Muscle layer of duodenum (tissue), 2 donors: ENCODE data around the gene CFAP53.
A peak's percentile ranks its signal among the peaks of the same experiment; 100 is the strongest.

Experiments used
- H3K27ac ChIP-seq: one replicate; pipeline ENCODE4 v1.7.0; 2013; ENCODE audit warnings: mild to moderate bottlenecking, low read length
- H3K27me3 ChIP-seq: one replicate; pipeline ENCODE4 v1.7.0; 2013; ENCODE audit warnings: low read depth, mild to moderate bottlenecking, control low read depth, low read length
- H3K36me3 ChIP-seq, 2 donors: one replicate each; pipeline ENCODE4 v1.7.0; 2013; ENCODE audit warnings: low read length in 2 of 2, control low read depth in 1 of 2, mild to moderate bottlenecking in 1 of 2; ENCODE audit not compliant: insufficient read depth in 2 of 2, control insufficient read depth in 1 of 2
- H3K4me1 ChIP-seq, 2 donors: one replicate each; pipeline ENCODE4 v1.7.0; 2013; ENCODE audit warnings: low read length in 2 of 2, mild to moderate bottlenecking in 2 of 2, control low read depth in 1 of 2, moderate library complexity in 1 of 2; ENCODE audit not compliant: insufficient read depth in 2 of 2, control insufficient read depth in 1 of 2
- H3K4me3 ChIP-seq, 2 donors: one replicate each; pipeline ENCODE4 v1.7.0; 2013; ENCODE audit warnings: low read length in 2 of 2, low read depth in 1 of 2, mild to moderate bottlenecking in 1 of 2
- H3K9me3 ChIP-seq, 2 donors: one replicate each; pipeline ENCODE4 v1.7.0; 2013; ENCODE audit warnings: low read length in 2 of 2, control low read depth in 1 of 2, mild to moderate bottlenecking in 1 of 2; ENCODE audit not compliant: control insufficient read depth in 1 of 2
- donor health status: healthy.

CFAP53 gene

DNA sequence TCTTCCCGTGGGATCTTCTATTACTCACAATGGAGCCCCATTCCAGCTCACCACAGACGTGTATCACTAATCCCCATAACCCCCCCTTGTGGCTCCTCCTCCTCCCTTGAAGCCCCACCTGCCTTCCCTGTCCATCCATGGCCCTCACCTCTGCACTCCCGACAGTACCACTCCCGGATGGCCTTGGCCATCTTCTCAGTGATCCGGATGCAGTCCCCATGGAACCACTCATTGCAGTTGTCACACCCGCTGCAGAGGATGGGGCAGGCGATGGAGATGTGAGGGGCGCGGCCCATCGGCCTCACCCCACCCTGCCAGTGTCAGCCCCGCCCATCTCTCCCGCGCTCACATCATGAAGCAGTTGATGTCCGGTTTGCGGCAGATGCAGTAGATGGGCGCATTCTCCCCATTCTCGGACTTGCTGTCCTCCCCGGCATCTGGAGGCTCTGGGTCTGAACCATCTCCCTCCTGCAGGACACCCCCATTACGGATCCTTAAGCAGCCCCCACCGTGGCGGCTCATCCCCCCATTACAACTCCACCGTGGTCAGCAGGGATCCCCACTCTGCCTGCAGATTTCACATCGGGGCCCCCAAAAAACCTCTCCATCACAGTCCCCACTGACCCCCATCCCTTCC, 20.2 kb upstream of the CFAP53 start:
- H3K4me3 ChIP-seq, result peak overlapping the region; percentile 89 to 91
- peaks cover 12 to 32% of the 10 kb centered on the region in 2 donors for H3K36me3 ChIP-seq
- H3K9me3 ChIP-seq, result no peaks in the 10 kb centered on the region
- peaks cover 0 to 20% of the 10 kb centered on the region in 2 donors for H3K4me1 ChIP-seq
- H3K27me3 ChIP-seq, result no peaks in the 10 kb centered on the region
- H3K27ac ChIP-seq, result peak overlapping the region; percentile 60

DNA sequence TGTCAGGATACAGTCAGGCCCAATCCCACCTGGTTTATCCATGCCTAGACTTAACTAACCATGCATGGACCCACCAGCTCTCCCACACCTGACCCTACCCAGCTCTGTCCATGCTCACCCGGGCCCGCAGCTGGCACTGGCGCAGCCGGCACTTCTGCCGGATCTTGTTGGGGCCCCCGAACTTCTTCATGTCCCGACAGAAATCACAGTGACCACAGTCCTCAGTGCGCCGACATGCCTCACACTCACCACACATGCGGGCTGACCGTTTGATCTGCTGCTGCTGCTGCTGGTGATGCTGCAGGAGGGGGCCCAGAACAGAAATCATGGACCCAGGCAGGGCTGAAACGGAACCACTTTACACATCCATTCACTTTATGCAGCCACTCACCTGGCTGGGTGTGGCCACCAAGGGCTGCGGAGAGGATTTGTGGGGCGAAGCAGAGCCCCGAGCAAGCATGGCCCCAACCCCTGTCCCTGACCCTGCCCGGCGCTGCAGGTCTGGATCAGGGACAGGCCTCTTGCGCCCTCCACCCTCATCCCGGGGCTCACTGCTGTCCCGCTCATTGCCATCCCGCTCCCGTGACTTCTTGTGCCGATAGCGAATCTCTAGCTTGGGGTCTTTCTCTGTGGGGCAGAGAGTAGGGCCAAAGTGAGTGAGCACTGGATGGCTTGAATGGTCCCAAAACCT, 19.5 kb upstream of the CFAP53 start:
- Histone ChIP-seq H3K4me1 (peaks cover under 1 to 21% of the 10 kb centered on the region in 2 donors), H3K4me3 (no peak overlapping the region), H3K9me3 (no peaks in the 10 kb centered on the region), H3K27me3 (no peaks in the 10 kb centered on the region), H3K36me3 (peaks cover 12 to 32% of the 10 kb centered on the region in 2 donors), H3K27ac (no peak overlapping the region)

DNA sequence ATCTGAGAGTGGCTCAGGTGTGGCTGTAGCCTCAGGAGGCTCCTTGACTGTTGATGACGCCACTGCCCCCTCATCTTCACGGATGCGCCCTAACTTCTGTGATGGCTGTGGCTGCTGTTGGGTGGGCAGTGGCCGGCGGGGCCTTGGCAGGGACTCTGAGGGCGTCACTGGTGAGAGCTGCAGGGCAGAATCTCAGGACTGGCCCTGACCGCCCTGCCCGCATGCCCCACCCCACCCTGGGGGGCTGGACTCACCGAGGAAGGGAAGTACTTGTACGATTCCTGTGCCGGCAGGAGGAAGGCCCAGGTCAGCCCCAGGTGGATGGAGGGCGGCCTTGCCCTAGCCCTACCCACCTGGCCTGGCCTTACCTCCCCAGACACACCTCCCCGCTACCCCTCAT, 18.8 kb upstream of the CFAP53 start:
- H3K27ac ChIP-seq, result no peak overlapping the region
- no peak overlapping the region for H3K4me3 ChIP-seq
- peaks cover 12 to 32% of the 10 kb centered on the region in 2 donors for H3K36me3 ChIP-seq
- H3K27me3 ChIP-seq, result no peaks in the 10 kb centered on the region
- H3K9me3 ChIP-seq, result no peaks in the 10 kb centered on the region
- H3K4me1 ChIP-seq, result peaks cover 7 to 28% of the 10 kb centered on the region in 2 donors

DNA sequence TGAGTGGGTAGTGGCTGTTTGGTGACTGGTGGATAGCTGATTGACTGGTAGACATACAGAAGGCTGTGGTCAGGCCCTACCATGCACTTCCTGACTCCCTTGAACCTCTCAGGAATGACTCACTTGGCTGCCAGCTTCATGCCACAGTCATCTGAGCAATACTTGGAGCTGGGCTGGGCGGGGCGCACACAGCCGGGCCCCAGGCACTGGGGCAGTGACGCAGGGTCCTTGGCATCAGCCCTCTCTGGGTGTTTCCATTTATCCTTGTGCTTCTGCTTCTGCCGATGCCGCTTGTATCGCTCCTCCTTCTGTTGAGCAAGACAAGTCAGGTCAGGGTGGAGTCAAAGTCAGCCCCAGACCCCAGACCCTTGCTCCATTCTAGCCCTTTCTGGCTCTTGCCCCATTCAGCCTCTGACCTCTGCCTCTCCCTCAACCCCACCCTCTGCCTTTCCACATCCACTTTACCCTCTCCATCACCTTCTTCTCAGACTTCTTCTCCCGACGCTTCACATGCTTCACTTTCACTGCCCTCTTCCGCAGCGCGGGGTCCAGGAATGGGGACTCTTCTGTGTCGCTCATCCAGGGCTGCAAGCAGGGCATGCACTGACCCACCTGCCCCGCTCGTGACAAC, 18.1 kb upstream of the CFAP53 start:
- Histone ChIP-seq H3K4me3 (no peak overlapping the region), H3K27me3 (no peaks in the 10 kb centered on the region), H3K9me3 (no peaks in the 10 kb centered on the region), H3K36me3 (peaks cover 16 to 35% of the 10 kb centered on the region in 2 donors), H3K4me1 (peaks cover 11 to 35% of the 10 kb centered on the region in 2 donors), H3K27ac (no peak overlapping the region)

DNA sequence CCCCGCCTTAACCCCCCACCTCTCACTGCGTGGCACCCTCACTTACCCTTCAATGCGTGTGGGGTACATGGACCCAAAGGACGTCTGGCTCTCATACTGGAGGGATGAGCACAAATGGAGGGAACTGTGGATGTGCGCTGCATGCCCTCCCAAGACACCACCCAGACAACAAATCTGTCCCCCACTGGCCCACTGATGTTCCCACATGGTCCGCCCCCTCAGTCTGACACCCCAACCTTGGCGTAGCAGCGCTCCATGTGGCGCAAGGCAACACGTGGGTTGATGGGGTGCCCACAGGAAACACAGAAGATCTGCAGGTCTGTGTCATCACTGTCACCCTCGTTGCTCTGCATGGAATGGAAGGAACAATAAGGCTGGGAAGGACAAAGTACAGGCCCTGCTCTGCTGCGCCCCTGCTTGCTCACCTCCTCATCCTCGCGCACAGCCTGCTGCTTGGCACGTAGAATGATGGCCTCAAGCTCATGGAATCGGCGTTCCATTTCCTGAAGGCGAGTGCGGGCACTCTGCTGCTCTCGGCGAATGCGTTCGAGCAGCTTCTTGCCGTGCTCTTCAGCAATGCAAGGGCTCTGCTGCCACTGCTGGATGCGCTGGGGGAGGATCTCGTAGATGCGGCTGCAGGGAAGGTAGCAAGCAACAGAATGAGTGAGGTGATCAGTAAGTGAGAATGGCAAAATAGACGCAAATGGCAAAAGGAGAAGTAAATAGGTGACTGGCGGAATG, 17.3 kb upstream of the CFAP53 start:
- no peaks in the 10 kb centered on the region for H3K9me3 ChIP-seq
- no peak overlapping the region for H3K4me3 ChIP-seq
- no peak overlapping the region for H3K27ac ChIP-seq
- H3K36me3 ChIP-seq, result peaks cover 22 to 42% of the 10 kb centered on the region in 2 donors
- no peaks in the 10 kb centered on the region for H3K27me3 ChIP-seq
- peaks cover 15 to 42% of the 10 kb centered on the region in 2 donors for H3K4me1 ChIP-seq

DNA sequence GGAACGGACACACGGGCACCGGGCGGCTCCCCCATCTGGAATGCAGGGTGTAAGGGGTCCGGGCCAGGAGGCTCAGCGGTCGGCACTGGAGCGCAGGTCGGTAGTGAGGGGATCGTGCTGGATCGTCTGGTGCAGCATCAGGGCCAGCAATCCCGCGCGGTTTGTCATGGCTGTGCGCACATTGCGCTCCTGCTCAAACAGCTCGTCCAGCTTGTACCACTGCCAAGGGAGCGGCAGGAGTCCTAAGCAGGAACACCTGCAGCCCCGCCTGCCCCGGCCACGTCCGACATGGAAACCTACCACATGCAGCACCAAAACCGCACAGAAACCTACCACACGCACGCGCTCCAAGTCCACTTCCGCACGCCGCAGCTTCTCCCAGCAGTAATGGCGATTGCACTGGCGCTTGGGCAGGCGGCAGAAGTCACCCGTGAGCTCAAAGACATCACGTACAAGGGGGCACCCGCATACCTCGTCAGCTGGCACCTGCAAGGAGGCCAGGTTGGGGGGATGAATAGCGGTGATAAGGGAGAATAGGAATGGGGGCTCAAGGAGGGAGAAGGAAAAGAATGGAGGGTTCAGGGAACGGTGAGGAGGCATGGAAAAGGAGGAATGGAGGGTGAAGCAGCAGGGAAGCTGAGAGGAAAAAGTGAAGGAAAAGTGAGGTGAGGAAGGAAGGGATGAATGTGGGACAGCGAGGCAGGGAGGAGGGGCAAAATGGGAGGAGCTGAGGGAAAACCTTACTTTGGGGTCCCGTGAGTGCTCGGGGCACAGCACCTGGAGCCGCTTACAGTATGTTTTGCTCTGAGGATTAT, 16.4 kb upstream of the CFAP53 start:
- H3K4me3 ChIP-seq, result peak overlapping the region in 1 of 2 donors; percentile 94
- no peaks in the 10 kb centered on the region for H3K27me3 ChIP-seq

DNA sequence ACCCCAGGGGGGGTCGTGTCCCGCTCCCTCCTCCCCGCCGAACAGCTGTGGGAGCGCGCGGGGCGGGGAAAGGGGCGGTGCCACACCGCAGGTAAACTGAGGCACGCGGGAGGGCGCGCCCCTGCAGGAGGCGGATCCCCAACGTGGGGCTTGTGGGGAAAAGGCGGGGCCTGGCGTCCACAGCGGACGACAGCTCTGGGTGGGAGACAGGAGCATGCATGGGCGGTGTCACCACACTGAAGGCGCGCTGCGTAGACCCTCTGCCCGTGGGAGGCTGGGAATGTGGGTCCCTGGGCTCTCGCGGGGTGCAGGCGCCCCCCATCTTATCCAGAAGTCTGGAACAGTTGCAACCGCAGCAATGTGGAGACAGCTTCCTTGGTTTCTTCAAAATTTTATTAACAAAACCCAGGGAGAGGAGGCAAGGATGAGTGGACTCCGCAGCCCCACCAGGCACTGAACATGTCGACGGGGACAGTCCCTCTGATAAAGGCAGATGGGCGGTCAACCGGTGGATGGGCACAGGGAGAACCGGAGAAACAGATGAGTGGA, 15.8 kb upstream of the CFAP53 start:
- Histone ChIP-seq H3K27me3 (no peaks in the 10 kb centered on the region), H3K4me3 (peak overlapping the region; percentile 94 to 97), H3K36me3 (peaks cover 22 to 53% of the 10 kb centered on the region in 2 donors), H3K27ac (peak overlapping the region; percentile 98), H3K9me3 (no peaks in the 10 kb centered on the region), H3K4me1 (peaks cover 15 to 43% of the 10 kb centered on the region in 2 donors)

More for the DNA sequence above, 16.4 kb upstream of the CFAP53 start:
- peaks cover 15 to 43% of the 10 kb centered on the region in 2 donors for H3K4me1 ChIP-seq
- no peak overlapping the region for H3K27ac ChIP-seq
- peaks cover 22 to 49% of the 10 kb centered on the region in 2 donors for H3K36me3 ChIP-seq
- H3K9me3 ChIP-seq, result no peaks in the 10 kb centered on the region

DNA sequence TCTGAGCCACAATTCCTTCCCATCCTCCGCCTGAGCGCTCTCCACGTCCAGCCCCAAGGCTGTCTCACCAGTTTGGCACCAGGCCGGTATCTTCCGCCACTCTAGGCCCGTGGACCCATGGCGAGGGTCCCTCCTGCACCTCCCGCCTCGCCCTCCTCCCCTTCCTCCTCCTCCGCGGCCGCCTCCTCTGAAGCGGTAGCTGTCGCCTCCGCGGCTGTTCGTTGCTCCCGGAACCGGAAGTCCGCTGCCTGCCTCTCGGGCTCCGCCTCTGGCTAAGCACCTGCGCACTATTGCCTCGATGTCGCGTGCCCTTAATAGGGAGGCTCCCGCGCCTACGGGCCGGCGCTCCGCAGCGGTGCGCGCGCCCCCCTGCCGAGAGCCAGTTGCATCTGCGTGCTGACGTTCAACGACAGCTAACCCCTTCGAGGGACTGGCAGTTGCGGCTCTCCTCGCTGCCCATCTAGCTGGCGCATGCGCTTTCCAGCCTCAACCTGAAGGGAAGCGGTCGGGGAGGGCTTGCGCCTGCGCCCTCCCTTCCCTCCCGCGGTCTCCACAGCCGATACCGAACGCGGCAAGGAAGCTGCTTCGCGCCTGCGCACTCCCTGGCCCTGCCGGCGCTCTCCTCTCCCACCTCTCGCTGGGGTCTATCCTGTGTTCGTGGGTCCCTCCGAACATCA, 15.1 kb upstream of the CFAP53 start, which contains the start of gene MBD1:
Gene MBD1 (minus strand): TSS at position 229 of the 677 bp plus-strand sequence. CDS start 1,531 bp downstream, outside the sequence.
- peak within 1 kb of the TSS; percentile 94 to 97 for H3K4me3 ChIP-seq
- peaks cover 15 to 37% of the 10 kb centered on the region in 2 donors for H3K4me1 ChIP-seq
- H3K27me3 ChIP-seq, result no peaks in the 10 kb centered on the region
- no peaks in the 10 kb centered on the region for H3K9me3 ChIP-seq
- peak within 1 kb of the TSS; percentile 98 for H3K27ac ChIP-seq
- peaks cover 28 to 59% of the 10 kb centered on the region in 2 donors for H3K36me3 ChIP-seq

DNA sequence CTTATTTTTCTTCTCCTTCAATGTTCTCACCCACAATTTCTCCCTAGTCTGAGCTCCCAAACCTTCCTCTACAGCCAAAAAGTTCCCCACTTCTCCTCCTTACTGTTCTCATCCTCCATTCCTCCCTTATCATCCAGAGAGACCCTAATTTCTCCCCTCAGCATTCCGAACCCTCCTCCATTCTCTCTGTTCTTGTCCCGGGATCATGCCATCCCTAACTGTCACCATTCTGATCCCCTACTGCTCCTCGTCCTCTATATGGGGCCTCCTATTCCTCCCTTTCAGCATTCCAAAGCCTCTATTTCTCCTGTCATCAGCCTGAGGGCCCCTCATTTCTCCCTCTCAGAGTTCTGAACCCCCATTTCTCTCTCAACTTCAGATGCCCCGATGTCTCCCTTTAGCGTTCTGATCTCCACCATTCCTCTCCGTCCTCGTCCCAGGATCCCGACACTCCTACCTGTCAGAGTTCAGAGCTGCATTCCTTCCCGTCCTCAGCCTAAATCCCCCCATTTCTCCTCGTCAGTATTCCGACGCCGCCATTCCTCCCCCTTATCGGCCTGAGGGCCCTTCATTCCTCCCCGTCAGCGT, 14.5 kb upstream of the CFAP53 start:
- Histone ChIP-seq H3K36me3 (peaks cover 34 to 61% of the 10 kb centered on the region in 2 donors), H3K27ac (peak overlapping the region; percentile 98), H3K4me1 (peaks cover 15 to 31% of the 10 kb centered on the region in 2 donors), H3K27me3 (no peaks in the 10 kb centered on the region), H3K9me3 (no peaks in the 10 kb centered on the region), H3K4me3 (peak overlapping the region; percentile 94 to 97)
